BJ (cell line): ENCODE measurements around the gene GDPD1. TPM values are rescaled to one million over a fixed set of nuclear protein-coding genes. Genes with fewer than 3 reads are reported as not detected.

Source experiments
- CTCF ChIA-PET: fragments of 350-600 bp; formaldehyde crosslinking; extraction: SDS; loops from one replicate; lab custom pipeline; 2021; ENCODE audit warnings: antibody characterized with exemption, inconsistent platforms; lab: Yijun Ruan, JAX
- POLR2A ChIA-PET: fragments of 300-600 bp; sonication (Branson Sonifier 250); formaldehyde crosslinking; extraction: SDS; loops from one replicate; lab custom pipeline; 2021; ENCODE audit warnings: antibody characterized with exemption; lab: Charles Lee
- DNase-seq: peaks from one replicate; pipeline ENCODE4 v3.0.0-alpha.2; 2011; ENCODE audit warnings: low read depth
- H3K27me3 ChIP-seq: 2 replicates; pipeline ENCODE4 v1.6.0; 2011; ENCODE audit warnings: low read length; ENCODE audit not compliant: control insufficient read depth, insufficient read depth
- H3K36me3 ChIP-seq: 2 replicates; pipeline ENCODE4 v1.5.1; 2011; ENCODE audit warnings: low read length; ENCODE audit not compliant: control insufficient read depth, insufficient read depth
- H3K4me3 ChIP-seq: 2 replicates; pipeline ENCODE4 v1.5.1; 2011; ENCODE audit warnings: low read depth, mild to moderate bottlenecking, control low read depth, low read length
- CTCF ChIP-seq: IDR thresholded peaks from 2 replicates; pipeline ENCODE4 v1.5.1; 2011; ENCODE audit warnings: low read depth, mild to moderate bottlenecking, control low read depth, inconsistent platforms, low read length, moderate library complexity; ENCODE audit not compliant: insufficient read depth
- polyA plus RNA-seq: library from polyadenylated mRNA; depleted of rRNA; stranded (reverse); fragments of >200 nt; gene quantifications from 2 replicates; pipeline ENCODE4 v1.2.3, GENCODE V29; 2011; rRNA removed
- small RNA-seq: library from RNA; depleted of rRNA; stranded (forward); fragments of <200 nt; gene quantifications from one replicate; pipeline ENCODE3, GENCODE V24; 2012; ENCODE audit warnings: low replicate concordance, low read depth; ENCODE audit not compliant: insufficient read length

Gene GDPD1
- polyA plus RNA-seq, 1 experiment = 0.86 TPM

GRCh38 chr17:59315866-59316265, 95.6 kb downstream of the GDPD1 start:
- Histone ChIP-seq H3K27me3 (no peaks in the 10 kb centered on the region), H3K4me3 (no peak overlapping the region), H3K36me3 (no peaks in the 10 kb centered on the region)
- POLR2A ChIA-PET = no interaction called here
- CTCF ChIA-PET = interaction anchor here (0.7 to 3.6 kb wide), 6 partner anchors 14 to 304 kb away, joined by 3 to 21 read pairs (median 4); no protein-coding TSS in a partner anchor
- no peak for DNase-seq
- no peak for TF ChIP-seq CTCF

Small RNAs within 50 kb of the gene (small RNA-seq; reads per million reads assigned to genes)
- gene RF00019 (not detected), gene SNRPGP17 (not detected)

Other genes starting within 250 kb of the GDPD1 start
- gene TRIM37, start 113.6 kb upstream of the GDPD1 start, polyA plus RNA-seq = 20.6 and 20.9 TPM in 2 replicates
- 9.7 and 29.3 TPM in 2 replicates for gene SKA2, start 65.3 kb upstream of the GDPD1 start, polyA plus RNA-seq
- gene PRR11, start 64.8 kb upstream of the GDPD1 start, polyA plus RNA-seq = 24.7 and 27.2 TPM in 2 replicates
- 15.4 and 18.0 TPM in 2 replicates for gene SMG8, start 10.5 kb upstream of the GDPD1 start, polyA plus RNA-seq
- gene YPEL2, start 111.1 kb downstream of the GDPD1 start, polyA plus RNA-seq = 8.4 and 9.2 TPM in 2 replicates